Testis (tissue), 2 donors: ENCODE data around the gene CD55.

Source experiments
- POLR2A ChIP-seq: fragments of 450-650 bp; IDR thresholded peaks from one replicate; pipeline ENCODE4 v1.6.1; 2017; ENCODE audit warnings: antibody characterized with exemption, mild to moderate bottlenecking, moderate library complexity
- TF ChIP-seq, protein P1 (sequence below), 3 experiments: fragments of 450-650 bp in 2 of 3; fragments of 200-600 bp in 1 of 3; sonication (generic) in 1 of 3; IDR thresholded peaks; one replicate each; pipeline ENCODE4 v1.5.1; 2016 to 2019; ENCODE audit warnings: antibody characterized with exemption in 3 of 3, mild to moderate bottlenecking in 2 of 3, moderate library complexity in 1 of 3

DNA sequence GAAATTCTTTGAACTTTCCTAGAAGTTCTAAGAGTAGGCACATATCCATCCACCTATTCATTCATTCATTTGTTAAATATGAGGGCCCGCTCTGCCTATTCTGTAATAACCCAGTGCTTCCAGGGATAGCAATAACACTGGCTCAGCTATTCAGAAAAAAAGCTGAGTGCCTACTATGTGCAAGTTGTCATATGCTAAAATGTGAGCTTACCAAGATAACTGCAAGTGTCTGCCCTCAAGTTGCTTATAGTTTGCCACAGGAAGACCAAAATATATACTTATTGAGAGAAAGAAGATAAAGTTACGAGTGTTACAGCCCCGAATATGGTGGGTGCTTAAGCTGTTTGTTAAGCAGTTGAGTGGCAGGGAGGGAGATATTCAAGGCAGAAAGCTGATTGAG is 39.6 kb downstream of the CD55 start:
- TF ChIP-seq, protein P1, sequence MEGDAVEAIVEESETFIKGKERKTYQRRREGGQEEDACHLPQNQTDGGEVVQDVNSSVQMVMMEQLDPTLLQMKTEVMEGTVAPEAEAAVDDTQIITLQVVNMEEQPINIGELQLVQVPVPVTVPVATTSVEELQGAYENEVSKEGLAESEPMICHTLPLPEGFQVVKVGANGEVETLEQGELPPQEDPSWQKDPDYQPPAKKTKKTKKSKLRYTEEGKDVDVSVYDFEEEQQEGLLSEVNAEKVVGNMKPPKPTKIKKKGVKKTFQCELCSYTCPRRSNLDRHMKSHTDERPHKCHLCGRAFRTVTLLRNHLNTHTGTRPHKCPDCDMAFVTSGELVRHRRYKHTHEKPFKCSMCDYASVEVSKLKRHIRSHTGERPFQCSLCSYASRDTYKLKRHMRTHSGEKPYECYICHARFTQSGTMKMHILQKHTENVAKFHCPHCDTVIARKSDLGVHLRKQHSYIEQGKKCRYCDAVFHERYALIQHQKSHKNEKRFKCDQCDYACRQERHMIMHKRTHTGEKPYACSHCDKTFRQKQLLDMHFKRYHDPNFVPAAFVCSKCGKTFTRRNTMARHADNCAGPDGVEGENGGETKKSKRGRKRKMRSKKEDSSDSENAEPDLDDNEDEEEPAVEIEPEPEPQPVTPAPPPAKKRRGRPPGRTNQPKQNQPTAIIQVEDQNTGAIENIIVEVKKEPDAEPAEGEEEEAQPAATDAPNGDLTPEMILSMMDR (IDR thresholded peaks at IDR 0.05), result no peak
- no peak for TF ChIP-seq POLR2A
